Measurements from ENCODE around the gene FN3KRP. TPM values are rescaled to one million over a fixed set of nuclear protein-coding genes. Genes with fewer than 3 reads are reported as not detected.

FN3KRP gene
- total and polyA plus RNA-seq, 2 donors (not counting 1 experiment from before 2014, with no cell fraction given): 16.8 to 44.2 TPM

DNA sequence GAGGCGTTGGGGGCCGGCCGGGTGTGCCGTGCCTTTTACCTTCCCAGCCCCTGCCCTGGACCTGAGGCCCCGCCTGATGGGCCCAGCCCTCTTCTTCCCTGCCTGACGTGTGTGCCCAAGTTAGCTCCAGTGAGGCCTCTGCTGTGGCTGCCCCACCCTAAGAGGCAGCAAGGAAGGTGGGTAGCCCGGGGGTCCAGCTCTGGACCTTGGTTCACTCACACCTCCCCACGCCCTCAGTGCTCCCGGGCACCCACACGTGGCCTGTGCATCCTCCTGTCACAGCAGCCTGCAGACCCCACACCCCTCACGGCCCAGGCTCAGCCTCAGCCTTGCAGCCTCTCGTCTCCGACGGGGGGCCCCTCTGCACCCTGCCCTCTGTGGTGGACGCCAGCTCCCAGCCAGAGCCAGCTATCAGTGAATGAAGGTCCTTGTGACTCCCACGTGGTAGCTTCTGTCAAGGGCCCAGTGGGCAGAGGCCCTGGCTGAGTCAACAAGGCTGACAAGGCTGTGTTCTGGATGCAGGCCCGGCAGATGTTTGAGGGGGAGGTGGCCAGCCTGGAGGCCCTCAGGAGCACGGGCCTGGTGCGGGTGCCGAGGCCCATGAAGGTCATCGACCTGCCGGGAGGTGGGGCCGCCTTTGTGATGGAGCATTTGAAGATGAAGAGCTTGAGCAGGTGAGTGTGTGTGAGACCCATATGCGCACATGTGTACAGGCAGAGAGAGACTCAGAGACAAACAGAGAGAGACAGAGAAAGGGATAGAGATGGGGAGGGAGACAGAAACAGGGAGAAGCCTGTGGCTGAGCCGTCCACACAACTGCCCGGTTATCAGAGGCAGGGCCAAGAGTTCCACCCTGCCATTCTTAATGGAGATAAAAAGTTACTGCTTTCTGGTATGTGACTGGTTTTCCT is 21.7 kb downstream of the FN3KRP start:
- H3K9ac ChIP-seq (ENCODE audit: low read length): no peak overlapping the region
- ATAC-seq (ENCODE audit: low read depth) (no peak), DNase-seq (no peak)
- H3K4me2 ChIP-seq (replicated peaks; ENCODE audit: low read depth, low read length, poor library complexity, severe bottlenecking): no peak overlapping the region
- Mint-ChIP-seq H3K27me3 (no peaks in the 10 kb centered on the region), H3K4me1 (peaks cover 4% of the 10 kb centered on the region), H3K27ac (no peak overlapping the region), H3K9me3 (ENCODE audit: insufficient read depth) (peaks cover under 1% of the 10 kb centered on the region), H3K4me3 (no peak overlapping the region)
- ChIA-PET POLR2A (no interaction called here), CTCF (no interaction called here)
- no peak overlapping the region for H2AFZ ChIP-seq (ENCODE audit: insufficient read depth, low read depth, low read length, poor library complexity, severe bottlenecking)
- peaks cover 6 to 7% of the 10 kb centered on the region in 2 donors for H3K4me1 ChIP-seq (ENCODE audit: control insufficient read depth in 2 of 2, insufficient read depth in 2 of 2, low read length in 2 of 2)
- intact Hi-C loops (cut with micrococcal nuclease): no loop called here
- 92% methylated on average over 25 of the region's 26 CpGs for WGBS (ENCODE audit: insufficient coverage)
- no peak for TF ChIP-seq EZH2 (IDR thresholded peaks at IDR 0.05; ENCODE audit: borderline replicate concordance, insufficient read depth, low read depth, low read length, poor library complexity, severe bottlenecking)
- TF ChIP-seq, protein P1, sequence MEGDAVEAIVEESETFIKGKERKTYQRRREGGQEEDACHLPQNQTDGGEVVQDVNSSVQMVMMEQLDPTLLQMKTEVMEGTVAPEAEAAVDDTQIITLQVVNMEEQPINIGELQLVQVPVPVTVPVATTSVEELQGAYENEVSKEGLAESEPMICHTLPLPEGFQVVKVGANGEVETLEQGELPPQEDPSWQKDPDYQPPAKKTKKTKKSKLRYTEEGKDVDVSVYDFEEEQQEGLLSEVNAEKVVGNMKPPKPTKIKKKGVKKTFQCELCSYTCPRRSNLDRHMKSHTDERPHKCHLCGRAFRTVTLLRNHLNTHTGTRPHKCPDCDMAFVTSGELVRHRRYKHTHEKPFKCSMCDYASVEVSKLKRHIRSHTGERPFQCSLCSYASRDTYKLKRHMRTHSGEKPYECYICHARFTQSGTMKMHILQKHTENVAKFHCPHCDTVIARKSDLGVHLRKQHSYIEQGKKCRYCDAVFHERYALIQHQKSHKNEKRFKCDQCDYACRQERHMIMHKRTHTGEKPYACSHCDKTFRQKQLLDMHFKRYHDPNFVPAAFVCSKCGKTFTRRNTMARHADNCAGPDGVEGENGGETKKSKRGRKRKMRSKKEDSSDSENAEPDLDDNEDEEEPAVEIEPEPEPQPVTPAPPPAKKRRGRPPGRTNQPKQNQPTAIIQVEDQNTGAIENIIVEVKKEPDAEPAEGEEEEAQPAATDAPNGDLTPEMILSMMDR (IDR thresholded peaks at IDR 0.05): no peak
- peaks cover 0 to 2% of the 10 kb centered on the region in 2 experiments for H3K36me3 ChIP-seq (replicated peaks in 1 of 2; ENCODE audit: control extremely low read depth in 1 of 2, control insufficient read depth in 1 of 2, extremely low read depth in 1 of 2, insufficient read depth in 2 of 2, low read length in 1 of 2)
- no peaks in the 10 kb centered on the region for H4K20me1 ChIP-seq (ENCODE audit: control insufficient read depth, insufficient read depth, low read length, poor library complexity, severe bottlenecking)
- no peaks in the 10 kb centered on the region for H3K79me2 ChIP-seq (ENCODE audit: control insufficient read depth, insufficient read depth, low read length)
- no peak overlapping the region for H3K27ac ChIP-seq (ENCODE audit: low read length in 2 of 2)
- H3K27me3 ChIP-seq (replicated peaks in 1 of 4; ENCODE audit: control extremely low read depth in 1 of 4, control insufficient read depth in 3 of 4, insufficient read depth in 4 of 4, low read length in 3 of 4): peaks cover 0 to 8% (median 3%) of the 10 kb centered on the region in 4 experiments
- H3K4me3 ChIP-seq (ENCODE audit: control extremely low read depth in 1 of 5, extremely low read depth in 1 of 5, insufficient read depth in 1 of 5, low read depth in 2 of 5, low read length in 4 of 5): no peak overlapping the region
- H3K9me3 ChIP-seq (ENCODE audit: control extremely low read depth in 1 of 3, control insufficient read depth in 2 of 3, insufficient read depth in 1 of 3, low read length in 2 of 3): peaks cover 1 to 36% (median 15%) of the 10 kb centered on the region in 3 donors
